Breast epithelium (tissue), 4 donors: ENCODE measurements around the gene A4GALT. TPM values are rescaled to one million over a fixed set of nuclear protein-coding genes. Genes with fewer than 3 reads are reported as not detected.
"Not testable (repeated sequence)": the region's sequence is repeated elsewhere in the genome, so short reads cannot be mapped to it uniquely, and the experiment has no call there.

Experiments
- DNase-seq, 2 donors: peaks; one replicate each; pipeline ENCODE4 v3.0.0-alpha.2; 2019; ENCODE audit warnings: low spot score in 2 of 2
- H3K27ac ChIP-seq, 2 donors: fragments of 200-600 bp; sonication (generic) in 1 of 2; one replicate each; pipeline ENCODE4 v1.5.1; 2016 to 2019; ENCODE audit warnings: mild to moderate bottlenecking in 1 of 2
- H3K27me3 ChIP-seq, 2 donors: fragments of 200-600 bp; sonication (generic) in 1 of 2; one replicate each; pipeline versions ENCODE4 v1.5.1 to v1.6.0; 2017 to 2019; ENCODE audit warnings: control low read depth in 1 of 2, mild to moderate bottlenecking in 1 of 2
- H3K36me3 ChIP-seq: fragments of 200-600 bp; one replicate; pipeline ENCODE4 v1.5.1; 2019
- H3K4me1 ChIP-seq, 2 donors: fragments of 200-600 bp; sonication (generic); one replicate each; pipeline ENCODE4 v1.5.1; 2016 to 2019; ENCODE audit warnings: control low read depth in 1 of 2
- H3K4me3 ChIP-seq, 3 donors: fragments of 200-600 bp; sonication (generic); 1 replicate in 2 of 3; 2 replicates in 1 of 3; pipeline ENCODE4 v1.5.1; 2016 to 2019; ENCODE audit warnings: mild to moderate bottlenecking in 3 of 3, moderate library complexity in 2 of 3
- H3K9me3 ChIP-seq, 2 donors: fragments of 200-600 bp; sonication (generic) in 1 of 2; one replicate each; pipeline ENCODE4 v1.5.1; 2016 to 2019; ENCODE audit warnings: control low read depth in 1 of 2
- POLR2A ChIP-seq: fragments of 450-650 bp; IDR thresholded peaks from one replicate; pipeline ENCODE4 v1.6.1; 2016; ENCODE audit warnings: antibody characterized with exemption, mild to moderate bottlenecking, moderate library complexity
- POLR2AphosphoS5 ChIP-seq, 3 donors: sonication (generic); formaldehyde crosslinking; IDR thresholded peaks; one replicate each; pipeline ENCODE4 v1.6.1; 2017; ENCODE audit warnings: antibody characterized with exemption in 3 of 3
- intact Hi-C: fragments of 100-400 bp; cut with DNase I; formaldehyde crosslinking; loops from one replicate; pipeline ENCODE4 v1.15.1; 2023; ENCODE audit warnings: low total_unique reads
- total RNA-seq, 3 donors: library from RNA; depleted of rRNA; stranded (reverse); fragments of >200 nt; gene quantifications; one replicate each; pipeline ENCODE4 v1.1.0, GENCODE V29; 2016
- TF ChIP-seq, protein P1 (sequence below), 3 donors: fragments of 450-650 bp; IDR thresholded peaks; one replicate each; pipeline ENCODE4 v1.5.1; 2016 to 2017; ENCODE audit warnings: antibody characterized with exemption in 3 of 3, mild to moderate bottlenecking in 3 of 3, moderate library complexity in 3 of 3

The A4GALT gene
- total RNA-seq, 3 donors from 2014 or later: 6.6 to 32.8 (median 22.9) TPM

DNA sequence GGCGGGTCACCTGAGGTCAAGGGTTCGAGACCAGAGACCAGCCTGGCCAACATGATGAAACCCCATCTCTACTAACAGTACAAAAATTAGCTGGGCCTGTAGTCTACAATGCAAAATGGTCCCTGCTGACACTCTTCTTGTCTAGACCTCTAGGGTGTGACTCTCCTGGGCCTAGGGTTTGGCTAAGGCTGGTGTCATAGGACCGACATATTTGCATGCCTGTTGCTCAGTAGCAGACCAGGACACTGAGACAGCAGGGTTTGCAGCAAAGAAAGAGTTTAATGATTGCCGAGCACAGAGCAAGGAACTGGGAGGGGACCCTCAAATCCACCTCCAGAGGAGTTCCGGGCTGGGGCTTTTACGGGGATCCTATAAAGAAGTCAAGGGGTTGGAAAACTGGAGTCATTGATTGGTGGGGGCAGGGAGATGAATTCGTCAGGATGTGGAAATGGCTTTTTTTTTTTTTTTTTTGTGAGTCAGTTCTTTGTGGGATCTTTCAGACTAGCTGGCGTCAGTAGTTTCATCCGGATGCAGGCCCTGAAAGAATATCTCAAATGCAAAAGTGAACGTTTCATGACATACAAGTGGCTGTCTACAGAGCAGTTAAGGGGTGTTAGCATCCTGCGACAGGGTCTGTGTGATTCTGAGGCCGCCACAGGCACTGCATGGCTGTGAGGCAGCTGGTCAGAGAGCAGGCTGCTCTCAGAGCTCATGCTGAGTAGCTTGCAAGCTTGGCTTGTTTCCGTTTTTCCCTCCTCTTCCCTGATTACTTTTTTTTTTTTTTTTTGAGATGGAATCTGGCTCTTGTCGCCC is 27.2 kb upstream of the A4GALT start:
- H3K4me3 ChIP-seq: no peak overlapping the region
- no peaks in the 10 kb centered on the region for H3K27me3 ChIP-seq
- H3K4me1 ChIP-seq: no peaks in the 10 kb centered on the region
- no peak for DNase-seq
- TF ChIP-seq, protein P1, sequence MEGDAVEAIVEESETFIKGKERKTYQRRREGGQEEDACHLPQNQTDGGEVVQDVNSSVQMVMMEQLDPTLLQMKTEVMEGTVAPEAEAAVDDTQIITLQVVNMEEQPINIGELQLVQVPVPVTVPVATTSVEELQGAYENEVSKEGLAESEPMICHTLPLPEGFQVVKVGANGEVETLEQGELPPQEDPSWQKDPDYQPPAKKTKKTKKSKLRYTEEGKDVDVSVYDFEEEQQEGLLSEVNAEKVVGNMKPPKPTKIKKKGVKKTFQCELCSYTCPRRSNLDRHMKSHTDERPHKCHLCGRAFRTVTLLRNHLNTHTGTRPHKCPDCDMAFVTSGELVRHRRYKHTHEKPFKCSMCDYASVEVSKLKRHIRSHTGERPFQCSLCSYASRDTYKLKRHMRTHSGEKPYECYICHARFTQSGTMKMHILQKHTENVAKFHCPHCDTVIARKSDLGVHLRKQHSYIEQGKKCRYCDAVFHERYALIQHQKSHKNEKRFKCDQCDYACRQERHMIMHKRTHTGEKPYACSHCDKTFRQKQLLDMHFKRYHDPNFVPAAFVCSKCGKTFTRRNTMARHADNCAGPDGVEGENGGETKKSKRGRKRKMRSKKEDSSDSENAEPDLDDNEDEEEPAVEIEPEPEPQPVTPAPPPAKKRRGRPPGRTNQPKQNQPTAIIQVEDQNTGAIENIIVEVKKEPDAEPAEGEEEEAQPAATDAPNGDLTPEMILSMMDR (IDR thresholded peaks at IDR 0.05): no peak
- TF ChIP-seq POLR2A (no peak), POLR2AphosphoS5 (IDR thresholded peaks at IDR 0.05) (no peak)
- no peaks in the 10 kb centered on the region for H3K9me3 ChIP-seq
- peak overlapping the region in 1 of 2 donors; percentile 78 for H3K27ac ChIP-seq
- H3K36me3 ChIP-seq: no peaks in the 10 kb centered on the region
- intact Hi-C loops: no loop called here

DNA sequence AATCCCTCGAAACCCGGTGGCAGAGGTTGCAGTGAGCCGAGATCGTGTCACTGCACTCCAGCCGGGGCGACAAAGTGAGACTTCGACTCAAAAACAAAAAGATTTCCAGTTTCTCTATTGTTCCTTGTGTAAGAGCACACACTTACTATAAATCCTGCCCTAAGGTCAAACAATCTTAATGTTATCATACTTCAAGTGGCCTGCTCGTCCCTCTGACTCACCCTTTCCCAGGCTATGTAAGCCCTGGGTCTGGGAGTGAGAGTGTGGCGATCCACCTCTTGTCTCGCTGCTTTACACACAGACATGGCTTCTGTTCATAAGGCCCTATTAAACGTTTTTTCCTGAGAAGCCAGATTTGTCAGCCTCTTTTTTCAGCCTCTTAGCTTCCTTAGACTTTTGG is 24.4 kb upstream of the A4GALT start:
- Histone ChIP-seq H3K27ac (no peak overlapping the region), H3K4me1 (no peaks in the 10 kb centered on the region)

DNA sequence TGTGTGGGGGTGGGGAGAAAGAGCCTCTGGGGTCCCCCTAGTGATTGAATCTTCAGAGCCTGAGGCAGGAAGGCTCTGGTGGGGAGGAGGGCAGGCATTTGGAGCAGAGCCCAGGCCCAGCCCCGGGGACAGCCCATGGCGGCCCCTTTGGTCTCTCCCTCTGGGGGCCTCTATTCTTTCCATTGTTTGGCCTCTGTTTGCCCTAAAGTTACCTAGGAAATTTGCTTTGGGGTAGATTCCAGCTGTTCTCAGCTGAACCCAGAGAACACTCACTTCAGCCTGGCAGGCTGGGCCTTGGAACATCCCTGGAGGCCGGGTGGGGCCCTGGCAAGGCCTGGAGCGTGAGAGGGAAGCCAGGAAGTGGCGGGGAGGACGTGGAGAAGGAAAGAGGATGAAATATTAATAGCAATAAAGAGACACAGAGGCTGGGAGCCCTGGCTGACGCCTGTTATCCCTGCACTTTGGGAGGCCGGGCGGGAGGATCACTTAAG is 22.9 kb upstream of the A4GALT start:
- TF ChIP-seq, protein P1 (IDR thresholded peaks at IDR 0.05): no peak
- TF ChIP-seq POLR2A: no peak
- TF ChIP-seq POLR2AphosphoS5 (IDR thresholded peaks at IDR 0.05): peak in 2 of 3 donors; percentile 83 to 91
- H3K4me1 ChIP-seq: no peaks in the 10 kb centered on the region
- H3K27me3 ChIP-seq: no peaks in the 10 kb centered on the region
- H3K27ac ChIP-seq: peak overlapping the region; percentile 62 to 83
- no peaks in the 10 kb centered on the region for H3K9me3 ChIP-seq
- no peak overlapping the region for H3K4me3 ChIP-seq
- intact Hi-C loops: no loop called here
- H3K36me3 ChIP-seq: no peaks in the 10 kb centered on the region
- DNase-seq: no peak

More for the DNA sequence above, 24.4 kb upstream of the A4GALT start:
- TF ChIP-seq, protein P1 (IDR thresholded peaks at IDR 0.05): no peak
- TF ChIP-seq POLR2A (no peak), POLR2AphosphoS5 (IDR thresholded peaks at IDR 0.05) (no peak)
- Histone ChIP-seq H3K4me3 (no peak overlapping the region), H3K36me3 (no peaks in the 10 kb centered on the region), H3K9me3 (no peaks in the 10 kb centered on the region), H3K27me3 (no peaks in the 10 kb centered on the region)
- DNase-seq: no peak
- intact Hi-C loops: no loop called here

DNA sequence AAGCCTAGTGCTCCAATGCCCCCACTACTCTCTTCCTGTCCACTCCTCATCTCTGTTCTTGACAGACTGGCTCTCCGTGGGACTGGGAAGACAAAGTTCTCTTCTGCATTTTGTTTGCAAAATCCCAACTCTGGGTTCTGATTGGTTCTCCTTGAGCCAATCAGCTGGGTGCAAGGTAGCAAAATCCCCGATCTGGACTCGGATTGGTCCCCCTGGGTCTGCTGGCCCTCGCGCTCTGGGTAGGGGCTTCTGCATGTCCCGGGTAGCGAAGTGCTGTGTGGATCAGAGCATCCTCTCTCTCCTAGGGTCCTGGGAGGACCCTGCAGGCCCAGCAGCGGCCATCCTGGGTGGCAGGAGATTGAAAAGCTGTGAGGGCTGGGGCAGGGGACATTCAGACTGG is 22.3 kb upstream of the A4GALT start:
- DNase-seq: no peak
- H3K27ac ChIP-seq: peak overlapping the region; percentile 62 to 83
- H3K9me3 ChIP-seq: no peaks in the 10 kb centered on the region
- H3K27me3 ChIP-seq: no peaks in the 10 kb centered on the region
- no peak overlapping the region for H3K4me3 ChIP-seq
- intact Hi-C loops: no loop called here
- H3K36me3 ChIP-seq: no peaks in the 10 kb centered on the region
- no peak for TF ChIP-seq POLR2A
- TF ChIP-seq, protein P1 (IDR thresholded peaks at IDR 0.05): no peak
- TF ChIP-seq POLR2AphosphoS5 (IDR thresholded peaks at IDR 0.05): no peak
- no peaks in the 10 kb centered on the region for H3K4me1 ChIP-seq

DNA sequence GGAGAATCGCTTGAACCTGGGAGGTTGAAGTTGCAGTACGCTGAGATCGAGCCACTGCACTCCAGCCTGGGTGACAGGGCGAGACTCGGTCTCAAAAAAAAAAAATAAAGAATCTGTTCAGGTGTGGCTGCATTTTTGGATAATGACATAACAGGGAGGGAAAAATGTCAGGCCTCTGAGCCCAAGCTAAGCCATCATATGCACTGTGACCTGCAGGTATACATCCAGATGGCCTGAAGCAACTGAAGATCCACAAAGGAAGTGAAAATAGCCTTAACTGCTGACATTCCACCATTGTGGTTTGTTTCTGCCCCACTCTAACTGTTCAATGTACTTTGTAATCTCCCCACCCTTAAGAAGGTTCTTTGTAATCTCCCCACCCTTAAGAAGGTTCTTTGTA is 19.6 kb upstream of the A4GALT start:
- H3K27ac ChIP-seq, H3K9me3 ChIP-seq, intact Hi-C loops, H3K4me3 ChIP-seq, H3K36me3 ChIP-seq, H3K4me1 ChIP-seq, H3K27me3 ChIP-seq, DNase-seq: not testable (repeated sequence)
